Mononuclear cell (primary cell): ENCODE data around the gene SEMA3D. TPM values are rescaled to one million over a fixed set of nuclear protein-coding genes. Genes with fewer than 3 reads are reported as not detected.

Experiments used
- H3K27me3 ChIP-seq: 2 replicates; pipeline ENCODE4 v1.6.0; 2011; ENCODE audit warnings: low read length, control low read depth; ENCODE audit not compliant: insufficient read depth
- H3K4me1 ChIP-seq: 2 replicates; pipeline ENCODE4 v1.5.1; 2011; ENCODE audit warnings: mild to moderate bottlenecking, low read length, control low read depth; ENCODE audit not compliant: insufficient read depth
- H3K4me3 ChIP-seq: 2 replicates; pipeline ENCODE4 v1.5.1; 2011; ENCODE audit warnings: mild to moderate bottlenecking, low read length, moderate library complexity
- H3K9me3 ChIP-seq: 2 replicates; pipeline ENCODE4 v1.5.1; 2011; ENCODE audit warnings: low read depth, mild to moderate bottlenecking, control low read depth, low read length
- total RNA-seq: library from RNA; depleted of rRNA; stranded (reverse); fragments of >200 nt; gene quantifications from one replicate; pipeline ENCODE4 v1.2.3, GENCODE V29; 2012

The SEMA3D gene
- total RNA-seq, 1 donor = 0.21 TPM

DNA sequence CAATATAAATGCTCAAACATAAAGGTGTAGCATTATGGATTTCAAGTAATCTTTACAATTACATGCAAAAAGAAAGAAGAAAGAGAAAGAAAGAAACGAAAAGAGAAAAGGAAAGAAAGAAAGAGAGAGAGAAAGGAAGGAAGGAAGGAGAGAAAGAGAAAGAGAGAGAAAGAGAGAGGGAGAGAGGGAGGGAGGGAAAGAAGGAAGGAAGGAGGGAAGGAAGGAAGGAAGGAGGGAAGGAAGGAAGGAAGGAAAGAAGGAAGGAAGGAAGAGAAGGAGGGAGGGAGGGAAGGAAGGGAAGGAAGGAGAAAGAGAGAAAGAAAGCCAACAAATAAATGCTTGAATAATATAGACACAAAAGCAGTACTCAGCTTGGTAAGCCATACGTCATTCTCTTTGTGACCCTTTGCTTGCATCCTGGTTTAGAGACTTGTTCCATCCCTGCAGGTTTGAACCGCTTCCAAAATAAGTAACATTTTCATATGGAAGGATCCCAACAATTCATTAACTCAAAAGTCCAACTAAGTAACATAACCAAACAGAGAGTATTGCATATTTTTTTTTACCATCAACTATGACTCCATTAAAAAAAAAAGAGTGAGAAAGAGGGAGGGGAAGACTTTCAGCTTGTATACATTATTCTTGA, 95.8 kb downstream of the SEMA3D start:
- no peaks in the 10 kb centered on the region for H3K4me1 ChIP-seq
- H3K9me3 ChIP-seq = peaks cover 4% of the 10 kb centered on the region
- H3K27me3 ChIP-seq = no peaks in the 10 kb centered on the region
- H3K4me3 ChIP-seq = no peak overlapping the region

DNA sequence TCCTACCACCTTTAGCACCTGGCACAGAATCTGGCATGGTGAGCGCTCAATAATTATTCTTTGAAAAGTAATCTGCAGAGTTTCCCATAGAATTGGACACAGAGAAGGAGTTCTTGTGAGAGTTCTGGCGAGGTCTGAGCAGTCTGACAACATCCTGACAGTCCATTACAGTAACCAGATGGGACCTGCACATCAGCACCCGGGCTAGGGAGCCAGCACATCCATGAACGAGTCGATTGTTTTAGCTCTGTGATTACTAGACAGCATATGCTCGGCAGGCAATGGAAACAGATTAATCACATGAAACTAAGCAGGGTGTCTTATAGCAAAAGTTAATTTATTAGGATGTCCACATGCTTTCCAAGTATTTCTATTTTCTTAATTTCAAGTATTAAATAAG, 96.7 kb downstream of the SEMA3D start:
- Histone ChIP-seq H3K9me3 (peaks cover 9% of the 10 kb centered on the region), H3K27me3 (no peaks in the 10 kb centered on the region), H3K4me1 (no peaks in the 10 kb centered on the region), H3K4me3 (no peak overlapping the region)

DNA sequence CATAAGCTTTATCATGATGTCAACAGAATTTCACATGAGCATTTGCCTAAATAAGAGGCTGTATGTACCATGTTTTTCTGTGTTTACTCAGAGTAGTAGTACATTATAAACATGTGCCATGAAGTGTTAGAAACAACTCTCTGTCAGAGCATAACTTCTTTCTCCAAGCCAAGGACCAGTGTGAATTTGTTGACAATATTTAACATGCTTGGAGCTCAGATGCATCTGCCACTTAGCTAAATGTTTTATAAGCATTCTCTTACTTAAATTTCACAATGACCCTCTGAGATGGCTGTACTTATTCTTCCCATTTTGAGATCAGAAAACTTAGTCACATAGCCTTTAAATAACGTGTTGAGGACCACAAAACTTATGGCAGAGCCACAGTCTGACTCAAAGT, 105.0 kb downstream of the SEMA3D start:
- Histone ChIP-seq H3K4me3 (no peak overlapping the region), H3K4me1 (no peaks in the 10 kb centered on the region), H3K9me3 (peaks cover 5% of the 10 kb centered on the region), H3K27me3 (no peaks in the 10 kb centered on the region)

DNA sequence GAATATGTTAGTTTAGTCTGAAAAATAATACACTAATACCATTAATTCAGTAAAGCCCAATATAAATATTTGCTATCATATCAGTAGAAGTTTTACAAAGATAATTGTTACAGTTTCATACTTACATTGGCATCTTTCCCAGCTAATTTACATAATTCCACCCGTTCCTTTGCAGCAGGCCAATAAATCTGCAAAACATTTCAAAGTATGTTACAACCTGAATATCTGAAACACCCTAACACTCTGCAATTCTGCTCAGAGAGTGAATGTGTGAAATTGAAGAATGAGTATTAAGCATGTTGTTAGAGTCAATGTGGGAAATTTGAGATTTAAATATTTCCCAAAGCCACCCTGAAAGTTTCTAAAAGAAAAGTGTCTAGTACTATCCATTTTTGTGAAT, 105.5 kb downstream of the SEMA3D start:
- Histone ChIP-seq H3K9me3 (peaks cover 5% of the 10 kb centered on the region), H3K27me3 (no peaks in the 10 kb centered on the region), H3K4me1 (no peaks in the 10 kb centered on the region), H3K4me3 (no peak overlapping the region)

DNA sequence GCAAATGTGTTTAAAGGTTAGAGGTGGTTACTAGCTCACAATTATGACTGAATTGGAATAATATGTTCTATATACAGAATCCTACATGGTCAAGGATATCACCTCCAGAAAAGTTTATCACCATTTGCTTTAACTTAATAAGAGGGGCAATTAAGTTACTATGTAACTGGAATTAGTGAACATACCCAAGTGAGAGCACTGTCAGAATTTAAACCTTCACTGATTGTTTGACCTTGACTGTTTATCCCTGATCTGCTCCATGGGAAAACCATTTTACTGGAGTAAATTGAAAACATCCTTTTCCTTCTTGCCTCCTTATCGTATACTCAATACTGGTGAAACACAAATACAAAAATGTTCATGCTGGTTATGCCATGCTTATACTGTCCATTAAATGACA, 107.4 kb downstream of the SEMA3D start:
- Histone ChIP-seq H3K4me3 (no peak overlapping the region), H3K9me3 (no peaks in the 10 kb centered on the region)

DNA sequence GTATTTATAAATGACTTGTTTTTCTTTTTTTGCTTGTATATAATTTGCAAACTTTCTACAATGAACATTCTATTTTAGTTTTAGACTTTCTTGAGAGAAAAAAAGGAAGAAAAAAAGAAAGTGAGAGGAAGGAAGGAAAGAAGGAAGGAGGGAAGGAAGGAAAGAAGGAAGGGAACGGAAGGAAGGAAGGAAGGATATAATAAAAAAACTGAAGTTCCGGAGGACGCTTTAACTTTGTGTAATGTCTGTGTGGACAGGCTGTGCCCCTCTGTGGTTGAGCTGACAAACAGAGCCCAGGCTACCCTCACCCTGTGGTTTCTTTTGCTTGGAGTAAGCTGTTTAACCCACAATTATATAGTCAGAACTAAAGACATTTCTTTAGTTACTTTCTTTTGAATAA, 108.7 kb downstream of the SEMA3D start:
- H3K27me3 ChIP-seq = no peaks in the 10 kb centered on the region
- no peaks in the 10 kb centered on the region for H3K4me1 ChIP-seq
- H3K4me3 ChIP-seq = no peak overlapping the region

More for the DNA sequence above, 107.4 kb downstream of the SEMA3D start:
- Histone ChIP-seq H3K27me3 (no peaks in the 10 kb centered on the region), H3K4me1 (no peaks in the 10 kb centered on the region)

DNA sequence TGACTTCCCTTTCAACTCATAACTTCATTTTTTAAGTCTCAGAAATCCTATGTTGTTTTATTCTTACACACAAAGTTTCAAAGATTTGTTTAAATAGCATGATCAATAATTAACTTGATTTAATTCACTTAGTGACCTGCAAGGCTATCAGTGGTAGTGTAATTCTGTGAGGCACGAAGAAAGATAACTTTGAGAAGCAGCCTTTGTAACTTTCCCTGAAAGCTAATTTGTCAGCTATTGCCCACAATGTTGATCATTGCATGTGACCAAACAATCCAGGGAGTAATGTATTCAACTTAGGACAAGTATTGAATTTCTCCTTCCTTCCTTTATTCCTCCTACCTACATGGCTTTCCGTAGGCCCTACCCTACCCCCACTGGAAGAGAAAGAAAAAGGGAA, 111.0 kb downstream of the SEMA3D start:
- Histone ChIP-seq H3K4me1 (no peaks in the 10 kb centered on the region), H3K27me3 (no peaks in the 10 kb centered on the region), H3K4me3 (no peak overlapping the region), H3K9me3 (no peaks in the 10 kb centered on the region)

More for the DNA sequence above, 108.7 kb downstream of the SEMA3D start:
- no peaks in the 10 kb centered on the region for H3K9me3 ChIP-seq

DNA sequence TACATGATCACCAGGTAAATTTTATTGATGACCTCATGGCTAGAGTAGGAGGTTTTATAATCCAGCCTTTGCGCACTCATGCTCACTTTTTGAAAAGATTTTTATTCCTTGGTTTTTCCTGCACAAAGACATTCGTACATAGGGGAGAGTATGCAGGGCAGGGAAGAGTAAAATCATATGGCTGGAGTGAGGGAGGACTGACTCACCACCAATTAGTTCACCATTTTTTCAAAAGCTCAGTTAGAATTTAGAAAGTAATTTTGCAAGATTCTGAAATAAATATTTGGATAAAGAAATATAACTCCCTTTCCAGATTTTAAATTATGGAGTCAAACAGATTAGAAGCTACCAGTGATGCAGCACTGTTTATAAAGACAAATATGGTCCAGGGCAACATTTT, 111.9 kb downstream of the SEMA3D start:
- no peaks in the 10 kb centered on the region for H3K4me1 ChIP-seq
- H3K4me3 ChIP-seq = no peak overlapping the region
- no peaks in the 10 kb centered on the region for H3K27me3 ChIP-seq
- no peaks in the 10 kb centered on the region for H3K9me3 ChIP-seq

DNA sequence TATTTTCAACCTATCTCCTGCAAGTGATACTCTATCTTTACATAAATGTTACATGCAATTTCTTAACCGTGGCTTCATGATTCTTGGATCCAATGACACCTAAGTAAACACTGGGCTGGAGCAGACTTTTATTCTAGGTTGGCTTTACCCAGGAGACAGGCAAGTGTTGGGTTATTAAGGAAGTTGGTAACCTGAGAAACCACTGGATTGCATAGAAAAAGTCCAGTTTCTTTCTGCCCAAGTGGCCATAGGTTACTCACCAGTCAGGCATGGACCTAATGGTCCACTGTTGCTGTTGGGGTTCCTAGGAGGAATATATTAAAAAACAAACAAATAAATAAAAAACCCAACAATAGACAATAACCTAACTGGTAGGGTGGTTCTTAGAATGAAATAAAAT, 112.8 kb downstream of the SEMA3D start:
- no peak overlapping the region for H3K4me3 ChIP-seq
- H3K27me3 ChIP-seq = no peaks in the 10 kb centered on the region
- no peaks in the 10 kb centered on the region for H3K9me3 ChIP-seq
- no peaks in the 10 kb centered on the region for H3K4me1 ChIP-seq

DNA sequence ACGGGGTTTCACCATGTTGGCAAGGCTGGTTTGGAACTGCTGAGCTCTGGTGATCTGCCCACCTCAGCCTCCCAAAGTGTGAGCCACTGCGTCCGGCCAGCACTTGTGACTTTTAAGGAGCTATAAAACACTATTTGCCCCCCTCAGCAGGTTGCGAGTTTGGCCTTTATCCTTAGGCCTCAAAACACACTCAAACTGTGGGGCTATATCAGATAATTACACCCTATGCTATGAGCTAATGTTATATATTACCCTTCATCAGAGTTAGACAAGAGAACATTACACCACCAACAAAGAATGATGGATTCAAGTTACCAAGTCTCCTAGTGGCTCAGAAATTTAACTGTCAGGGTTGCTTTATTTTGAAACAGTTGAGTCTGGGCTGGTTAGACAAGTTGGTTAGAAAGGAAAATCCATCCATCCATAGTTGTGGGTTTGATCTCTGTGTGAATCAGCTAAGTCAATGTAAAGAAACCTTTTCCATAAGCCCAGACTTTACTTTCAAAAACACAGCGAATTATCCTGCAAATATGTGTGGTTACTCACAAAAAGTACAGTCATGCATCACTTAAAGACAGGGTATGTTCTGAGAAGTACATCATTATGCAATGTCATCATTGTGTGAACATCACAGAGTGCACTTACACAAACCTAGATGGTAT, 115.8 kb downstream of the SEMA3D start:
- H3K4me3 ChIP-seq = no peak overlapping the region
- H3K27me3 ChIP-seq = no peaks in the 10 kb centered on the region
- H3K4me1 ChIP-seq = no peaks in the 10 kb centered on the region
- H3K9me3 ChIP-seq = no peaks in the 10 kb centered on the region

DNA sequence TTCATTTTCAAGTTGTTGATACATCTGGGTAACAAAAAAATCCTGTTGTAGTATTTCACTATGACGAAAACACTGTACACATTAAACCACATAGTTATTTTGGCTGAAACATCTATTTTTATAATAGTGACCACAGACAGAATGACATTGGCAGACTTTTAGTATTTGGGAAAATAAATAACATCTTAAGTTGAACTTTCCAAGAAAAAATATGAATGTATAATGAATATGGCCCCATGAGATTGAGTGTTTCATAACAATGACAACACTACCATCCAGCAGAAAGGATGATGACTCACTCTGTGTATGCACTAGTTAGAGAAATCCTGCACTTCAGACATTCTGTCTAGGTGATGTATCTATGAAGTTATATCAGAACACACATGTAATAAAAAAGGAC, 118.1 kb downstream of the SEMA3D start:
- no peak overlapping the region for H3K4me3 ChIP-seq
- no peaks in the 10 kb centered on the region for H3K27me3 ChIP-seq
- H3K4me1 ChIP-seq = no peaks in the 10 kb centered on the region
- no peaks in the 10 kb centered on the region for H3K9me3 ChIP-seq

DNA sequence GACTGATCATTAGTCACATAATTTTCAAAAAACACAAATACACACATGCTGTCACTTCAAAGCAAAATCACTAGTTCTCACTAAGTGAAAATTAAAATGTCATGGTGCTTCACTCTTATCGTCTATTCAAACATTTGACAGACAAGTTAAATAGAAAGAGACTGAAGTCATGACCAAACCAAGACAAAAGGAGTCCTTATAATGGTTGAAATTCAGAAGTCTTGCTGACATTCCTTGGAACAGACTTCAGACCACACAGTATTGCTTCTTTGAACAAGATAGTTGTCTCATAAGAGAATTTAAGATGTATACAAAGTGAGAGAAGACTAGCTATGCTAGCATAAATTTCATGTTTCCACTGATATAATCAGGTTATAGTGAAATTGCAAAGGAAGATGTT, 119.5 kb downstream of the SEMA3D start:
- H3K27me3 ChIP-seq = no peaks in the 10 kb centered on the region
- no peaks in the 10 kb centered on the region for H3K9me3 ChIP-seq
- no peak overlapping the region for H3K4me3 ChIP-seq
- no peaks in the 10 kb centered on the region for H3K4me1 ChIP-seq

DNA sequence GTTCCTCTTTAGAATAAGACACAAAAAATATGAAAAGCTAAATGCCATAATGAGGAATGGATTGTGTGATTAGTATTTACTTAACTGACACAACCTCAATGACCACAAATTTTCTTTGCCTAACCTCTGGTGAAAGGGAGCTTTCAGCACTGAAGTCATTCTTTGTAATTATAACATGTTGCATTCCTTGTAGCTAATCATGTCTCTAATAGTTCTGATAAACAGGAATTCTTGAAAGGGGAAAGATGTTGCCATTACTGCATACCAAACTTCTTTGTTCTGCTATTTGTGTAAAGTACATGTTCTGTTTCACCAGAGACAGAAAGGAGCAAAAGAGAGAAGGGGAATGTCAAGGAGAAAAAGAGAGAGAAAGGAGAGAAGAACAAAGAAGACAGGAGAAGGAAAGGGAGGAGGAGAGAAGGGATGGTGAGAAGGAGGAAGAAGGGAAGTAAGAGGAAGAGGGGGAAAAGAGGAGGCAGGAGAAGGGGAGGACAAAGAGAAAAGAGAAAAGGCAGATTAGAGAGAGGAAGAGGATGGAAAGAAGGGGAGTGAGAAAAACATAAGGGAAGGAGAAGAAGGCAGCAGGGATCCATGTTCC, 120.9 kb downstream of the SEMA3D start:
- Histone ChIP-seq H3K27me3 (no peaks in the 10 kb centered on the region), H3K4me3 (no peak overlapping the region), H3K9me3 (no peaks in the 10 kb centered on the region)

DNA sequence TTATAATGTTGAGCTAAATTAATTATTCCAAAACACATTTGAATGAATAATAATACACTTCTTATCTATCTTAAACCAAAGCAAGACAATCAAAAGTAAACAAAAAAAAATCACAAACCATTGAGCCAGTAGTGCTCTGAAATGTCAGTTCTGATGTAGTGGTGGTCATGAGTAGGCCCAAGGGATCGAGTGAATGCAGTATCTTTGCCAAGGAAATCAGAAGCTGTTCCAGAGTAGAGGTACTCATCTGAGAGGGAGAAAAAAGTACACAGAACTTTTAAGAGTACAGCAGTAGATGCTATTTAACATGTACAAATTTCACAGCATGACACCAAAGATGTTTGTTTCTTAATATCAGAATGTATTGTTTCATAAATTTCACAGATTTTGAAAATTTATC, 121.5 kb downstream of the SEMA3D start:
- H3K4me3 ChIP-seq = no peak overlapping the region
- no peaks in the 10 kb centered on the region for H3K27me3 ChIP-seq
- no peaks in the 10 kb centered on the region for H3K4me1 ChIP-seq
- H3K9me3 ChIP-seq = no peaks in the 10 kb centered on the region

More for the DNA sequence above, 120.9 kb downstream of the SEMA3D start:
- no peaks in the 10 kb centered on the region for H3K4me1 ChIP-seq

DNA sequence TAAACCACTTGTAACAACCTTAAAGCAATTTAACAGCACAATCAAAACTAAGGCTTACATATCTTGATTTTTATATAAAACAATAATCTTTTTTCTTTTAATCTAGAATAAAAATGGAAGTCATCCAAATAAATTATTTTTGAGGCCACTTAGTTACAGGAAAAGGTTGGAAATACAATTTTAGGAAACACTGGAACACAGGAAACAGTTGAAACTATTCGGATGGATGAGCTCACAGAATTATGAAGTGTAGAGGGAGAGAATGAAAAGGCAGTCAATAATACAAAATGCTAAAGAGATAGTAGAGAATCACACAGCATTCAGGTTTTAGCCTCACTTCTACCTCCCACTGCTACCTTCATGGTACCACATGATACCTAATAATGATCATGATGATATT, 124.2 kb downstream of the SEMA3D start:
- Histone ChIP-seq H3K9me3 (no peaks in the 10 kb centered on the region), H3K4me1 (no peaks in the 10 kb centered on the region), H3K4me3 (no peak overlapping the region), H3K27me3 (no peaks in the 10 kb centered on the region)

DNA sequence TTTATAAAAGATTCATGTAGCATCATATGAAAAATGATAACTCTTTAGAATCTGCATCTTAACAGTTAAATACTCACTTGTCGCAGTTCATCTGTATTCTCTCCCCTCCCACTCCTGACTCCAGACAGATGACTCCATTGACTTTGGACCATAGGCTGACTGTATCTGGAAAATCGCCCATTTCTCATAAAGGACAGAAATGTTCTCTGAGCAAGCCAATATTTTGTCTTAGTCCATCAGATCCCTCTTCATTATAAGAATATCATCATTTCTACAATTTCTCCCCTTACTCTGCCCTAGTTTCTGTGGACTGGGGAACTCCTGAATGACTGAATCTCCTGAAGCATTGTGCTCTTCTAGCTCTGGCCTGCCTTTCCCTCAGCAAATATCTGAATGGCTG, 125.4 kb downstream of the SEMA3D start:
- H3K4me1 ChIP-seq = no peaks in the 10 kb centered on the region
- no peaks in the 10 kb centered on the region for H3K9me3 ChIP-seq
- H3K4me3 ChIP-seq = no peak overlapping the region
- no peaks in the 10 kb centered on the region for H3K27me3 ChIP-seq
